Lower leg skin (tissue), 4 donors: ENCODE data around the gene F8. TPM values are rescaled to one million over a fixed set of nuclear protein-coding genes. Genes with fewer than 3 reads are reported as not detected.

Source experiments
- DNase-seq, 2 donors: peaks; one replicate each; pipeline ENCODE4 v3.0.0-alpha.2; 2019; ENCODE audit warnings: low spot score in 2 of 2
- H3K4me3 ChIP-seq: fragments of 200-600 bp; sonication (generic); 2 replicates; pipeline ENCODE4 v1.5.1; 2017; ENCODE audit warnings: mild to moderate bottlenecking, low read depth; ENCODE audit not compliant: poor library complexity, severe bottlenecking
- CTCF ChIP-seq, 3 donors: fragments of 450-650 bp; IDR thresholded peaks; one replicate each; pipeline ENCODE4 v1.5.1; 2016; ENCODE audit warnings: antibody characterized with exemption in 3 of 3, mild to moderate bottlenecking in 3 of 3, moderate library complexity in 2 of 3
- POLR2A ChIP-seq, 2 donors: fragments of 450-650 bp; IDR thresholded peaks; one replicate each; pipeline ENCODE4 v1.6.1; 2016 to 2017; ENCODE audit warnings: antibody characterized with exemption in 2 of 2, mild to moderate bottlenecking in 1 of 2, moderate library complexity in 1 of 2
- WGBS, 2 donors: methylation state at CpG; one replicate each; pipeline ENCODE4 v1.1.5; 2018; 5-methylcytosine and 5-hydroxymethylcytosine counted together
- intact Hi-C: fragments of 100-400 bp; cut with DNase I; formaldehyde crosslinking; loops from one replicate; pipeline ENCODE4 v1.15.0; 2023; ENCODE audit warnings: low total_unique reads
- total RNA-seq, 4 donors: library from RNA; depleted of rRNA; stranded (reverse); fragments of >200 nt; gene quantifications; one replicate each; pipeline ENCODE4 v1.1.0, GENCODE V29; 2016

Gene F8
- total RNA-seq, 4 donors from 2014 or later: 2.0 to 7.3 (median 7.0) TPM

DNA sequence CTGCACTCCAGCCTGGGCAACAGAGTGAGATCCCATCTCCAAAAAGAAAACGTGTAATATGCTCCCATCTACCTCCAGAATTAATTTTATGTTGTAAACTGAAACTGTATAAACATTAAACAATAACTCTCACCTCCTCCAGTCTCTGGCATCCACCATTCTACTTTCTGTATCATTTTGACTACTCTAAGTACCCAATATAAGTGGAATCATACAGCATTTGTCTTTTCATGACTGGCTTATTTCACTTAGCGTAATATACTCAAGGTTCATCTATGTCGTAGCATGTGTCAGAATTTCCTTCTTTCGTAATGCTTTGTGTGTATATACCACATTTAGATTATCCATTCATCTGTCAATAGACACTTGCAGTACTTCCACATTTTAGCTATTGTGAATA lies 20.6 kb downstream of the F8 start:
- WGBS, 2 donors: 86 to 88% methylated on average over 4 of the region's 4 CpGs
- no peak for DNase-seq
- intact Hi-C loops: no loop called here
- TF ChIP-seq CTCF (IDR thresholded peaks at IDR 0.05): no peak
- TF ChIP-seq POLR2A (IDR thresholded peaks at IDR 0.05): no peak
- no peak overlapping the region for H3K4me3 ChIP-seq

- DNase-seq: no peak
- intact Hi-C loops: no loop called here
- H3K4me3 ChIP-seq: no peak overlapping the region
- no peak for TF ChIP-seq CTCF (IDR thresholded peaks at IDR 0.05)
- no peak for TF ChIP-seq POLR2A (IDR thresholded peaks at IDR 0.05)
- 60 to 100% methylated on average over 1 of the region's 1 CpG for WGBS, 2 donors
Measured at GRCh38 chrX:155000841-155001240, 21.7 kb downstream of the F8 start.

DNA sequence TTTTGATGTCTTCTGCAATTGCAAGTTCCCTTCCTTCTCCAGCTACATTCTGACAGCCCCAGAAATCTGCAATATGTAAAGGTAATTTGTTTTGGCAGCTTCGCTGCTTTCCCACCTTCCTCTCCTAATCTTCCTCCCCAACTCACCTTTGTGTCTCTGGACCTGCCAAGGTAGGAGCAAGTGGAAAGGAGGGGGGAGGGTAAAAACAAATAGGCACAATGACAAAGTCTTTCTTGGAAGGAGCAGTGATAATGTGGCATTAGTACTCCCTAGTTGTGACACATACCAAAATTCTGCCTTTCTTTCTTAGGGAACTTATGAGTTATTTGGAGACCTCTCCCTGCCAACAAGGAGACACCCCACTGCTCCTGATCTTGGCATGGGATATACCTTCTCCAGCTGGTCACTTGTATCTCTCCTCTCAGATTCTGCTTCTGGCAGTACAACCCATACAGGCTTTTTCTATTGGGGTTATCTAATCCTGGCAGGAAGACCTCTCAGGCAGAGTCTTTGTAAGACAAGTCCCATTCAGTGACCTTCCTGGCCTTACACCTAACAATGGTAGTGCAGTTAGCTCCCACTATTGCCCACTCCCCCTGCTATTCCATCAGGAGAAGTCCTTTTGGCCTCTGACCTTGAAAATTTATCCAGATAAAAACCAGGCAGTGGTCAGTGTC lies 24.2 kb downstream of the F8 start:
- intact Hi-C loops: no loop called here
- DNase-seq: no peak
- TF ChIP-seq POLR2A (IDR thresholded peaks at IDR 0.05) (no peak), CTCF (IDR thresholded peaks at IDR 0.05) (no peak)
- no peak overlapping the region for H3K4me3 ChIP-seq
- WGBS, 2 donors: 84 to 100% methylated on average over 1 of the region's 1 CpG

DNA sequence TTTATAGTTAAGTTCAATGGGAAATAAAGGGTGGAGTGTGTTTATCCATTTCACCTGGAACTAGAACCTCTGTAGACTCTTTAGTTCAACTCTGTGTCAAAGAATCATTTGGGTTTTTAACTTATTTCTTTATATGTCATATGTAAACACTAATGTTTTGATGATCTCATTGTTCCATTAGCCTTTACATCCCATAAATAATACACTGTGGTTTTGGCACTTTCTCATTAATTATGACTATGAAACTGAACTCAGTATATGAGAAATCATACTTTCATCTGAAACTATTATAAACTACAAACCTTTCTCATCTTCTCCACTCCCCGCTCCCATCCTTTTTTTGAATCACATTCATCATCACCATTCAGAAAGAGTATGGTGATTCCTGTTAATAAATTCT lies 31.0 kb downstream of the F8 start:
- 95 to 100% methylated on average over 1 of the region's 1 CpG for WGBS, 2 donors
- TF ChIP-seq CTCF (IDR thresholded peaks at IDR 0.05) (no peak), POLR2A (IDR thresholded peaks at IDR 0.05) (no peak)
- intact Hi-C loops: no loop called here
- no peak overlapping the region for H3K4me3 ChIP-seq
- no peak for DNase-seq

DNA sequence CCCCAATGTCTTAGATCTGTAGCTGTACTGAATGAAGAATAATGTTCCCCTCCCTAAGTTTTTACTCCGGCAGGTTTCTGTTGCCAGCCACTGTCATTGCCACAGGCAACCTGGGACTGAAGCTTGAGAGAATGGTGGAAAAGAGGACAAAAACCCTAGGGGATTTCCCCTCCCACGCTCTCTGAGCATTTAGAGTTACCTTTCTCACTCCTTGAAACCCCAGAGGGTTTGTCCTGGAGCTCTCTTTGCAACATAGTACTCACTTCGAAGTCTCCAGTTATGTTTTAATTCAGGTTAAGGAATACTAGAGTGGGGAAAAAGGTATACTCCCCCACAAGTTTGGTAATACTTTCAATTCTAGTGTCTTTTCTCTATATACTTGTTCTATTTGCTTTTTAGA lies 31.5 kb downstream of the F8 start:
- TF ChIP-seq POLR2A (IDR thresholded peaks at IDR 0.05) (no peak), CTCF (IDR thresholded peaks at IDR 0.05) (no peak)
- intact Hi-C loops: no loop called here
- no peak overlapping the region for H3K4me3 ChIP-seq
- no peak for DNase-seq
- 60% methylated on average over 3 of the region's 3 CpGs for WGBS, 2 donors

DNA sequence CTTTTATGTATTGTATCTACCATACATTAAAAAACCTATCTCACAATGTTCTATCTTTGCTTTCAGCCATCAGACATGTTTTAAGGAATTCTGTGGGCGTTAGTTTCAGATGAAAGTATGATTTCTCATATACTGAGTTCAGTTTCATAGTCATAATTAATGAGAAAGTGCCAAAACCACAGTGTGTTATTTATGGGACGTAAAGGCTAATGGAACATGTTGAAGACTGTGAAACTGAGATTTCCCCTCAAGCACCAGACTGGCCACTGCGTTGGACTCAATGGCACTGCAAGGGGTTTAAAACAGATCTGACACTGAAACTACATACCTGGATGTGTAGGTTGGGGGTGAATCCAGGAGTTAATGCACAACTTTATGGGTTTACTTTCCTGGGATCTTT lies 32.0 kb downstream of the F8 start:
- no peak for DNase-seq
- 53 to 76% methylated on average over 3 of the region's 3 CpGs for WGBS, 2 donors
- intact Hi-C loops: no loop called here
- TF ChIP-seq CTCF (IDR thresholded peaks at IDR 0.05) (no peak), POLR2A (IDR thresholded peaks at IDR 0.05) (no peak)
- no peak overlapping the region for H3K4me3 ChIP-seq
